Large intestine (tissue), 12 donors: Measurements from ENCODE around the gene OR5F1. TPM values are rescaled to one million over a fixed set of nuclear protein-coding genes. Genes with fewer than 3 reads are reported as not detected.
A peak's percentile ranks its signal among the peaks of the same experiment; 100 is the strongest.

Experiments
- DNase-seq, 2 donors: peaks; one replicate each; pipeline versions ENCODE4 v3.0.0 to v3.0.0-alpha.2; 2013
- H3K27ac ChIP-seq: one replicate; pipeline ENCODE4 v1.5.1; 2013; ENCODE audit warnings: low read length
- H3K27me3 ChIP-seq: 2 replicates; pipeline ENCODE4 v1.6.1; 2013; ENCODE audit warnings: low read length; ENCODE audit not compliant: control insufficient read depth, insufficient read depth
- H3K36me3 ChIP-seq: 2 replicates; pipeline ENCODE4 v1.6.1; 2013; ENCODE audit warnings: low read length; ENCODE audit not compliant: control insufficient read depth, insufficient read depth
- H3K4me1 ChIP-seq: one replicate; pipeline ENCODE4 v1.6.1; 2013; ENCODE audit warnings: low read length; ENCODE audit not compliant: control insufficient read depth, insufficient read depth
- H3K4me3 ChIP-seq: one replicate; pipeline ENCODE4 v1.5.1; 2013; ENCODE audit warnings: low read length
- H3K9me3 ChIP-seq: one replicate; pipeline ENCODE4 v1.6.1; 2013; ENCODE audit warnings: mild to moderate bottlenecking, low read depth, low read length, moderate library complexity; ENCODE audit not compliant: control insufficient read depth
- WGBS: methylation state at CpG from one replicate; pipeline ENCODE4 v1.1.5; 2013; ENCODE audit warnings: low lambda C conversion rate; ENCODE audit not compliant: insufficient coverage; 5-methylcytosine and 5-hydroxymethylcytosine counted together
- long read RNA-seq, 11 donors: transcript quantifications; one replicate each; lab custom pipeline, GENCODE V29; 2026
- polyA plus RNA-seq: library from polyadenylated mRNA; unstranded; fragments of 120-200 nt; gene quantifications from one replicate; pipeline ENCODE4 v1.2.1, GENCODE V29; 2013

OR5F1 gene
- polyA plus RNA-seq, result not detected
- long read RNA-seq, donor 1, result 0 reads
- long read RNA-seq, donor 2, result 0 reads
- long read RNA-seq, donor 3, result 0 reads
- long read RNA-seq, donor 4, result 0 reads
- long read RNA-seq, donor 5, result 0 reads
- long read RNA-seq, donor 6, result 0 reads
- long read RNA-seq, donor 7, result 0 reads
- long read RNA-seq, donor 8, result 0 reads
- long read RNA-seq, donor 9, result 0 reads
- long read RNA-seq, donor 10, result 0 reads
- long read RNA-seq, donor 11, result 0 reads

DNA sequence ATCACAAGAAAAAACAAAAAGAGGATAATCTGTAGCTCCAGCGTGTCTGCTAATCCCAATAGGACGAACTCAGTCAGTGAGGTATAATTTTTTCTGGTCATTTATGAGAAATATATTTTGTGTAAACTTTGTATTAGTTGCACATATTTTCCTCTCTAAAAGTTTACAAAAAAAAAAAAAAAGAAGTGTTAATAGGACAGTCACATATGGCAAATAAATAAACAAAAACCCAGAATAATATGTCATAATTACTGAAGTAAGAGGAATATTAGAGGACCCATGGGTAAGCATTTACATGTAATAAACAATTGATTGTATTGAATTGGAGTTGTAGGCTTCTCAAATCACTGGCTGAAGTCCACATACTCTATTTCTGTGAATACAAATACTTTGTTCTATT lies at the start of gene OR5F1:
Gene OR5F1 (minus strand): TSS at position 101 of the 400 bp plus-strand sequence. CDS start 0 bp downstream, at position 101.
- WGBS, result no CpG with 5 or more reads among the region's 2 CpGs
- Histone ChIP-seq H3K4me3 (no peak within 1 kb of the TSS), H3K27ac (no peak within 1 kb of the TSS), H3K36me3 (no peaks in the 10 kb centered on the region), H3K27me3 (no peaks in the 10 kb centered on the region), H3K4me1 (no peaks in the 10 kb centered on the region), H3K9me3 (no peaks in the 10 kb centered on the region)
- DNase-seq, result no peak

DNA sequence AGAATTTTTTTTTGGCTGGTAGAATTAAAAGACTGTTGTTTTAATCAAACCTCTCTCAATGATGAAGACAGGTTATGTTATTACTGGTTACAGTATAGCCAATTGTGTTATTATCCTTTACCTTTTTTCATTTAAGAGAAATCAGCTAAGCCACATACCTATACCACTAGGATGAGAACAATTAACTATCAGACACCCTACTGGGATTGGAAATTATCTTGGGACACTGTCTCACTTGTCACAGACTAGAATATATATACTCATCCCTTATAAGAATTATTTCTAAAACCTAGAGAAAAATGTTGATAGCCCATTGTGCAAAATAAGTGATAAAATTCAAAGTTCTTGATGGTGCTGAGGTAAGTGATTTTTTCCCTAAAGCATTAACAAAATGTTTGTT lies 32.9 kb upstream of the OR5F1 start, which contains the start of gene OR5AS1:
Gene OR5AS1 (plus strand): TSS at position 301 of the 400 bp plus-strand sequence. CDS start 2,765 bp downstream, outside the sequence.
- no peaks in the 10 kb centered on the region for H3K27me3 ChIP-seq
- no peak for DNase-seq
- H3K4me1 ChIP-seq, result no peaks in the 10 kb centered on the region

DNA sequence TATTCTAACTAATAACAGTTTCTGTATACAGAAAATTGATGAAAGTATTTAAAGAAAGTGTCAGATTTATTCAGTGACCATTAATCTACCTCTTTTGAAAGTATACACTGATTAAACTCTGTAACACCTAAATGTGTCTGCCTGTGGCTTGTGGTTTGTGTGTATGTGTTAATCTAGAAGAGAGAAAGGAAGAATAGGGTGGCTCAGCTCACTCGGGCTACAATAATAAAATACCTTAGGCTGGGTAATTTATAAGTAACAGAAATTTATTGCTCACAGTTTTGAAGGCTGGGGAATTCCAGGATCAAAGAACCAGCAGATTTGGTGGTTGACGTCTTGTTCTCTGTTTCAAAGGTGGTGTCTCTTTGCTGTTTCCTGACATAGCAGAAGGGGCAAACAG lies 19.4 kb upstream of the OR5F1 start:
- Histone ChIP-seq H3K36me3 (no peaks in the 10 kb centered on the region), H3K9me3 (no peaks in the 10 kb centered on the region), H3K27ac (no peak overlapping the region), H3K4me3 (no peak overlapping the region), H3K4me1 (no peaks in the 10 kb centered on the region), H3K27me3 (no peaks in the 10 kb centered on the region)
- 38% methylated on average over 1 of the region's 2 CpGs for WGBS
- DNase-seq, result no peak

More for the DNA sequence above, 32.9 kb upstream of the OR5F1 start, which contains the start of gene OR5AS1:
- Histone ChIP-seq H3K4me3 (no peak within 1 kb of the TSS), H3K36me3 (no peaks in the 10 kb centered on the region), H3K27ac (no peak within 1 kb of the TSS), H3K9me3 (no peaks in the 10 kb centered on the region)

DNA sequence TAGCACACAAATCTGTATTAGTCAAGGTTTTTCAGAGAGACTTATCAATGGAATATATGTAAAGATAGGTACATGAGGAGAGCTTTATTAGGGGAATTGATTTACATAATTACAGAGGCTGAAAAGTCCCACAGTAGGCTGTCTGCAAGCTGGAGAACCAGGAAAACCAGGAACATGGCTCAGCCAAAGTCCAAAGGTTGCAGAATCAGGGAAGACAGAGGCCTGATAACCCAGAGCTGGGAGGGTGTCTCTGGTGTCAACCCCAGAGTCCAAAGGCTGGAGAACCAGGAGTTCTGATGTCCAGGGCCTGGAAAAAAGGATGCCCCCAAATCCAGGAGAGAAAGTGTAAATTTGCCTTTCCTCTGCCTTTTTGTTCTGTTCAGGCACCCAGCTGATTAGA lies 16.3 kb upstream of the OR5F1 start:
- DNase-seq, result peak; percentile 32 to 59
- no peaks in the 10 kb centered on the region for H3K36me3 ChIP-seq
- no peak overlapping the region for H3K27ac ChIP-seq
- no peaks in the 10 kb centered on the region for H3K27me3 ChIP-seq
- H3K4me1 ChIP-seq, result no peaks in the 10 kb centered on the region
- no peaks in the 10 kb centered on the region for H3K9me3 ChIP-seq
- no peak overlapping the region for H3K4me3 ChIP-seq

DNA sequence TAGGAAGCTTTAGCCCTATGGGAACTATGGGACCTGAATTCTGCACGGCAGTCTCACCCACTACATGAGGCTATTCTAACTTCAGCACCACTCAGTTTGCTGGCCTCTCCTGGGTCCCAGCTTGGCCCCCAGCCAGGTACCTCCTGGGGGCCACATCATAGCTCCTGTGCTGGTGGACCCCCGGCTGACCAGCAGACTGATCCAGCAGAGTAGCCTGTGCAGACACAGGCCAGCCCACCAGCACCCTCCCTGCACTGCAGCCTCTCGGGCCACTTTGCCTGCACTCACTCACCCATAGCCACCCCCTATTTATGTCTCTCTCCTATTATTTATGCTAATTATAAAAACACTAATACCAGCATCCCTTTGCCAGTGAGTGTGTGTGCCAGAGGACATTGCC lies 23.5 kb downstream of the OR5F1 start:
- H3K36me3 ChIP-seq, result no peaks in the 10 kb centered on the region
- H3K4me1 ChIP-seq, result no peaks in the 10 kb centered on the region
- no peaks in the 10 kb centered on the region for H3K27me3 ChIP-seq
- H3K4me3 ChIP-seq, result no peak overlapping the region
- H3K9me3 ChIP-seq, result no peaks in the 10 kb centered on the region
- DNase-seq, result no peak
- H3K27ac ChIP-seq, result no peak overlapping the region
- WGBS, result no CpG with 5 or more reads among the region's 3 CpGs

DNA sequence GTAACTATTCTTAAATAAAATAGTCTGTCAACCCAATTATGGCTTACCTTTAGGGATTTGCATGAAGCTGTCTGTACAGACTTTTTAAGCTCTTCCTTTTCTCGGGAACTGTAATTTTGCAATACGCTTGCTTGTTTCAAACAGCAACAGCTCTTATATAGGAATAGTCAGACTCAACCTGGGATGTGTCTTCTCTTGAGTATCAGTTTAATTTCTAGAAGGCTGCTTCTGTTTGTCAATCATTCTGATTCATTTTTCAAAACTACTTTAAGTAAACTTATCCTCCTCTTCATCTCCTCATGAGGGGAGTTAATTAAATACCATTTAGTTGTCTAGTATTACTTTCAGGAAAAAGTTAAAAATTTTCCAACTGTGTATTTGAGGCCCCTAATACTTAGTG lies 24.6 kb downstream of the OR5F1 start, which contains the start of gene OR10AG1:
Gene OR10AG1 (minus strand): TSS at position 101 of the 400 bp plus-strand sequence. CDS start 38 bp downstream, at position 63.
- no peak for DNase-seq
- Histone ChIP-seq H3K9me3 (no peaks in the 10 kb centered on the region), H3K4me1 (no peaks in the 10 kb centered on the region), H3K36me3 (no peaks in the 10 kb centered on the region), H3K27ac (no peak within 1 kb of the TSS), H3K27me3 (no peaks in the 10 kb centered on the region), H3K4me3 (no peak within 1 kb of the TSS)
- WGBS, result 92% methylated on average over 2 of the region's 2 CpGs

DNA sequence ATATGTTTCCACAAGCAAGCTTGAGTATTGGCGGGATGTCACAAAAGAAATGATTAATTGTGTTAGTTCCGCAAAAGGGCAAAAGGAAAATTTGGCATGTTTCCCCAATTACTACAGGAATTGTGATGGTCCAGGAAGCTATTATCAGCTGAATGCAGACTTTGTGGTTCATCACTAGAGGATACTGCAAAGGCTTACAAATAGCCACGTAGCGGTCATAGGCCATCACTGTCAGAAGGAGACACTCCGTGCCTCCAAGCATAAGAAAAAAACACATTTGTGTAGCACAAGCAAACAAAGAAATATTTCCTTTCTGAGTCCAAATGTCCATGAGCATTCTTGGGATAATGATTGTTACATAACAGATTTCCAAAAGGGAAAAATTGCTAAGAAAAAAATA lies 26.5 kb downstream of the OR5F1 start:
- Histone ChIP-seq H3K4me3 (no peak overlapping the region), H3K27me3 (no peaks in the 10 kb centered on the region), H3K36me3 (no peaks in the 10 kb centered on the region), H3K4me1 (no peaks in the 10 kb centered on the region), H3K27ac (no peak overlapping the region), H3K9me3 (no peaks in the 10 kb centered on the region)
- no peak for DNase-seq
- WGBS, result 100% methylated on average over 1 of the region's 5 CpGs

DNA sequence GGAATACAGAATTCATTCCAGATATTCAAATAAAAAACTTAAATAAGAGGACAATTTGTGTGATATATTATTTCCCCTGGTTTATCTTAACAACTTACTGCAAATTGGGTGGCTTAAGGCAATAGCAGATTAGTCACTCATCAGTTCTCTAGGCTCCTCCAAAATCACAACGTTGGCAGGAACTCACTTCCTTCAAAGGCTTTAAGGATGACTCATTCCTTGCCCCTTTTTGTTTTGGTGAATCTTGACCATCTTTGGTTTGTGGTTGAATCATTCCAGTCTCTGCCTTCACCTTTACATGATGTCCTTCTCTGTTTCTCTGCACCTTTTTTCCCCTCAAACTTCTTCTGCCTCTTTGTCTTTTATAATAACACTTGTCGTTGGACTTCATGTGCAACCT lies 28.0 kb downstream of the OR5F1 start:
- H3K4me1 ChIP-seq, result no peaks in the 10 kb centered on the region
- no peak for DNase-seq
- H3K9me3 ChIP-seq, result no peaks in the 10 kb centered on the region
- no peak overlapping the region for H3K27ac ChIP-seq
- H3K4me3 ChIP-seq, result no peak overlapping the region
- H3K27me3 ChIP-seq, result no peaks in the 10 kb centered on the region
- no peaks in the 10 kb centered on the region for H3K36me3 ChIP-seq
- WGBS, result 75% methylated on average over 2 of the region's 2 CpGs

DNA sequence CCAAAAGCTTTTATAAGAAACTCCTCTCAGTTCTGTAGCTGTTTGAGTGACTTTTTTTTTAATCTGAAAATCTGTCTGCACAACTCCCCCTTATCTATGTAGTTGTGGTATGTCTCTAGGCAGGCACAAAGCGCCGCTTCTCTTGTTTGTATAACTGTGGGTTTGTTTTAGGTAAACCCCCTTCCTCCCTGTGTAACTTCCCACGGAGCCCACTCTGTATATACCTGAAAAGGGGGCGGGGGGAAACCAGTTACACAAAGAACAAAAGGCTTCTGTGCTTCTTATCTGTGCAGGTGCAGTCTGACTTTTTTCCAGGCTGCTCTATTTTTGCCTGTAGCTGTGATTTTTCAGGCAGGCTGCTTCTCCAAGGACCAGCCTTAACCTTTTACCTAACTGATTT lies 37.9 kb downstream of the OR5F1 start:
- H3K9me3 ChIP-seq, result no peaks in the 10 kb centered on the region
- DNase-seq, result peak in 1 of 2 donors; percentile 22
- no peaks in the 10 kb centered on the region for H3K27me3 ChIP-seq
- H3K4me1 ChIP-seq, result no peaks in the 10 kb centered on the region
- H3K4me3 ChIP-seq, result no peak overlapping the region
- WGBS, result no CpG with 5 or more reads among the region's 4 CpGs
- H3K27ac ChIP-seq, result no peak overlapping the region
- H3K36me3 ChIP-seq, result no peaks in the 10 kb centered on the region

DNA sequence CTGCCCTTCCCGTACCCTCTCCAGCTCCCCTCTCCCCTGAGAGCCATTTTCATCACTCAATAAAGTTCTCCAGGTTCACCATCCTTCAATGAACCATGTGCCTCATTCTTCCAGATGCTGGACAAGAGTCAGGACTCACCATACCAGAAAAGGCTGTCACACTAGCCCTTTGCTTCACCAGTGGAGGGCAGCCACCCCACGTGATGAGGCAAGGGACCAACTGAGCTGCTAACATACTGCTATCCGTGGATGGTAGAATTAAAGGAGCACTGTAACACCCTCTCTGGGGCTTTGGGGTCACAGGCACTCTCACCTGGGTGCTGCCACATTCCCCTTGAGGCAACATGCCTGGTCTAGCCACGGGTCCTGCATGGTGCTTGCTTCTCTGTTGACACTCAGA lies 45.1 kb downstream of the OR5F1 start:
- no peak for DNase-seq
- Histone ChIP-seq H3K9me3 (peaks cover 5% of the 10 kb centered on the region), H3K4me3 (no peak overlapping the region), H3K36me3 (no peaks in the 10 kb centered on the region), H3K27ac (no peak overlapping the region), H3K27me3 (no peaks in the 10 kb centered on the region), H3K4me1 (no peaks in the 10 kb centered on the region)
- WGBS, result no CpG with 5 or more reads among the region's 4 CpGs
